ENCODE measurements around the gene ARF3. TPM values are rescaled to one million over a fixed set of nuclear protein-coding genes. Genes with fewer than 3 reads are reported as not detected.

The ARF3 gene
- total and polyA plus RNA-seq, 2 donors (not counting 1 experiment from before 2014, with no cell fraction given) = 31.7 to 77.5 TPM

Small RNAs within 50 kb of the gene (small RNA-seq; reads per million reads assigned to genes)
- gene AC073610.1 (ENCODE audit: insufficient read length, low read depth, low replicate concordance) = not detected
- not detected for gene RNU6-600P (ENCODE audit: insufficient read length, low read depth, low replicate concordance)
- gene RNU6-940P (ENCODE audit: insufficient read length, low read depth, low replicate concordance) = not detected

Other genes with a start within 250 kb of the ARF3 start
- 73.1 and 77.3 TPM in 2 replicates for gene CCNT1, start 240.8 kb downstream of the ARF3 start, total RNA-seq
- gene CCNT1, start 240.8 kb downstream of the ARF3 start, polyA plus RNA-seq = 13.9 and 35.2 TPM in 2 replicates
- gene ADCY6, start 168.4 kb downstream of the ARF3 start, total RNA-seq = not detected in 2 replicates
- 0.03 and 0.07 TPM in 2 replicates for gene ADCY6, start 168.4 kb downstream of the ARF3 start, polyA plus RNA-seq
- 4.0 and 5.4 TPM in 2 replicates for gene CACNB3, start 139.0 kb downstream of the ARF3 start, total RNA-seq
- gene CACNB3, start 139.0 kb downstream of the ARF3 start, polyA plus RNA-seq = 0.82 and 1.6 TPM in 2 replicates
- 135 and 156 TPM in 2 replicates for gene DDX23, start 105.3 kb downstream of the ARF3 start, total RNA-seq
- gene DDX23, start 105.3 kb downstream of the ARF3 start, polyA plus RNA-seq = 76.1 and 99.9 TPM in 2 replicates
- gene RND1, start 91.6 kb downstream of the ARF3 start, total RNA-seq = 18.7 and 19.5 TPM in 2 replicates
- 7.3 and 14.9 TPM in 2 replicates for gene RND1, start 91.6 kb downstream of the ARF3 start, polyA plus RNA-seq
- gene FKBP11, start 32.0 kb downstream of the ARF3 start, total RNA-seq = 26.7 and 27.3 TPM in 2 replicates
- 50.6 and 52.5 TPM in 2 replicates for gene FKBP11, start 32.0 kb downstream of the ARF3 start, polyA plus RNA-seq
- 0.22 and 0.56 TPM in 2 replicates for gene WNT10B, start 14.2 kb upstream of the ARF3 start, total RNA-seq
- gene WNT10B, start 14.2 kb upstream of the ARF3 start, polyA plus RNA-seq = 2.3 and 2.7 TPM in 2 replicates
- 0.34 TPM in 1 of 2 replicates, not detected in the other for gene WNT1, start 20.8 kb upstream of the ARF3 start, total RNA-seq
- gene WNT1, start 20.8 kb upstream of the ARF3 start, polyA plus RNA-seq = 0.26 and 0.55 TPM in 2 replicates
- gene DDN, start 41.9 kb upstream of the ARF3 start, total RNA-seq = 0.10 and 0.15 TPM in 2 replicates
- 0.75 and 0.92 TPM in 2 replicates for gene DDN, start 41.9 kb upstream of the ARF3 start, polyA plus RNA-seq
- 58.6 and 60.0 TPM in 2 replicates for gene PRKAG1, start 61.3 kb upstream of the ARF3 start, total RNA-seq
- gene PRKAG1, start 61.3 kb upstream of the ARF3 start, polyA plus RNA-seq = 25.9 and 28.5 TPM in 2 replicates
- gene KMT2D, start 103.3 kb upstream of the ARF3 start, total RNA-seq = 179 and 199 TPM in 2 replicates
- gene KMT2D, start 103.3 kb upstream of the ARF3 start, polyA plus RNA-seq = 64.0 and 72.2 TPM in 2 replicates
- 3.0 TPM in 2 replicates for gene RHEBL1, start 112.5 kb upstream of the ARF3 start, total RNA-seq
- gene RHEBL1, start 112.5 kb upstream of the ARF3 start, polyA plus RNA-seq = 5.8 and 6.1 TPM in 2 replicates
- gene DHH, start 137.3 kb upstream of the ARF3 start, total RNA-seq = 0.36 and 0.81 TPM in 2 replicates
- gene DHH, start 137.3 kb upstream of the ARF3 start, polyA plus RNA-seq = 0.07 TPM in 1 of 2 replicates, not detected in the other
- gene LMBR1L, start 153.4 kb upstream of the ARF3 start, total RNA-seq = 182 and 187 TPM in 2 replicates
- 133 and 136 TPM in 2 replicates for gene LMBR1L, start 153.4 kb upstream of the ARF3 start, polyA plus RNA-seq
- 323 and 327 TPM in 2 replicates for gene TUBA1B, start 173.9 kb upstream of the ARF3 start, total RNA-seq
- 370 and 615 TPM in 2 replicates for gene TUBA1B, start 173.9 kb upstream of the ARF3 start, polyA plus RNA-seq
- 137 and 142 TPM in 2 replicates for gene TUBA1A, start 231.6 kb upstream of the ARF3 start, total RNA-seq
- 594 and 880 TPM in 2 replicates for gene TUBA1A, start 231.6 kb upstream of the ARF3 start, polyA plus RNA-seq